Lung (tissue), 12 donors: ENCODE data around the gene GFOD2. TPM values are rescaled to one million over a fixed set of nuclear protein-coding genes. Genes with fewer than 3 reads are reported as not detected.

Experiments
- ATAC-seq: fragments of 200-7000 bp; cut with Tn5 transposase; one replicate; pipeline ENCODE4 v1.9.1; 2020; ENCODE audit warnings: moderate number of reproducible peaks; ENCODE audit not compliant: insufficient read depth, low FRiP score
- DNase-seq, 3 donors: peaks; one replicate each; pipeline ENCODE4 v3.0.0-alpha.2; 2013 to 2017
- H3K27ac ChIP-seq, 2 donors: one replicate each; pipeline ENCODE4 v1.5.1; 2013; ENCODE audit warnings: mild to moderate bottlenecking in 2 of 2, moderate library complexity in 2 of 2, control low read depth in 1 of 2, inconsistent platforms in 1 of 2, low read depth in 1 of 2, low read length in 1 of 2
- H3K27me3 ChIP-seq, 3 donors: one replicate each; pipeline ENCODE4 v1.5.1; 2013; ENCODE audit warnings: low read length in 2 of 3; ENCODE audit not compliant: control insufficient read depth in 3 of 3, insufficient read depth in 3 of 3
- H3K36me3 ChIP-seq, 4 donors: one replicate each; pipeline ENCODE4 v1.5.1; 2013; ENCODE audit warnings: low read length in 4 of 4, mild to moderate bottlenecking in 1 of 4, moderate library complexity in 1 of 4; ENCODE audit not compliant: control insufficient read depth in 4 of 4, insufficient read depth in 4 of 4
- H3K4me1 ChIP-seq, 5 donors: one replicate each; pipeline ENCODE4 v1.5.1; 2013; ENCODE audit warnings: low read length in 5 of 5, mild to moderate bottlenecking in 2 of 5, moderate library complexity in 1 of 5; ENCODE audit not compliant: control insufficient read depth in 5 of 5, insufficient read depth in 5 of 5
- H3K4me3 ChIP-seq: one replicate; pipeline ENCODE4 v1.5.1; 2013; ENCODE audit warnings: mild to moderate bottlenecking, control low read depth, moderate library complexity
- H3K9ac ChIP-seq, 2 donors: one replicate each; pipeline ENCODE4 v1.5.1; 2013; ENCODE audit warnings: low read length in 2 of 2, control low read depth in 1 of 2; ENCODE audit not compliant: insufficient read depth in 1 of 2
- H3K9me3 ChIP-seq, 4 donors: one replicate each; pipeline ENCODE4 v1.5.1; 2013; ENCODE audit warnings: low read length in 3 of 4, mild to moderate bottlenecking in 1 of 4, moderate library complexity in 1 of 4; ENCODE audit not compliant: control insufficient read depth in 4 of 4, insufficient read depth in 3 of 4
- WGBS, 2 donors: extraction: QIAGEN DNeasy Blood & Tissue Kit; methylation state at CpG; one replicate each; pipeline ENCODE4 v1.1.7; 2013; 5-methylcytosine and 5-hydroxymethylcytosine counted together
- polyA plus RNA-seq, 2 donors: library from polyadenylated mRNA; stranded (reverse); fragments of 200-250 nt; gene quantifications; one replicate each; pipeline ENCODE4 v1.2.1, GENCODE V29; 2013
- total RNA-seq, 2 donors: library from RNA; depleted of rRNA in 1 of 2; stranded (reverse); fragments of >200 nt in 1 of 2; gene quantifications; one replicate each; pipeline ENCODE4 v1.2.1, GENCODE V29; 2014 to 2021
- TF ChIP-seq, protein P1 (sequence below): IDR thresholded peaks from 2 replicates; pipeline ENCODE4 v1.5.1; 2012; ENCODE audit warnings: mild to moderate bottlenecking; ENCODE audit errors: control extremely low read depth, extremely low read depth
- donor health status: control.
- donor health status: control.
- donor health status: Bipolar disorder and iron deficiency.
- donor health status: healthy.
- donor health status: DM: yes; HTN: yes; CAD: no.

Gene GFOD2
- total and polyA plus RNA-seq, 4 donors = 10.1 to 26.3 (median 16.1) TPM

DNA sequence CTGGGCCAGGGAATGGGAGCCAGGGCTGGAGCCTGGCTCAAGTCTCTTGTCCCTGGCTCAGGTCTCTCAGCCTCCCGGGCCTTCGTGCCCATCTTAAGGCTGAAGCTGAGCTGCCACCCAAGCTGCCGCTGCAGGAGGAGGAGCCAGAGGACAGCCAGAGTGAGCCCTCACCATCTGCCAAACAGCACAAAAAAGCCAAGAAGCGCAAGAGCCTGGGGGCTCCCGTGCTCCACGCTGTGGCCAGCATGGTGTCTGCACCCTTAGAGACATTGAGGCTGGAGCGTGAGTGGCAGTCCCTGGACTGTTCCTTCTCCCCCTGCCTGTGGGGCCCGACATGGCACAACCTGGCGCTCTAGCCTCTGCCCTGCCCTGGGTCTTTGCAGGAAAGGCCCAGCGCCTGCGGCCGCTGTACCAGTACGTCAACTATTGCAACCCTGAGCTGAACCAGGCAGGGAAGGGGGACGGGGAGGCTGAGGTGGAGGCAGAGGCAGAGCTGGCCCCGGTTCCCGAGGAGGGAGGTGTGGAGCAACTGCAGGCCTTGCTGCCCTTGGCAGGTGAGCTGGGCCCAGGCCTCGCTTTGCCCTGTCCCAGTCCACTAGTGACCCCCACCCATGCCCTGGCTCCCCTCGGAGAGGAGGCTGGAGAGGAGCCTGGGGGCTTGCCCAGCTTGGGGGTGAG, 51.2 kb downstream of the GFOD2 start:
- H3K4me1 ChIP-seq = peaks cover 0 to 25% (median 9%) of the 10 kb centered on the region in 5 donors
- no peak overlapping the region for H3K4me3 ChIP-seq
- peak overlapping the region in 1 of 2 donors; percentile 89 for H3K27ac ChIP-seq
- DNase-seq (peak; percentile 92 to 95 (median 94)), ATAC-seq (peak; percentile 81)
- peaks cover 0 to 5% (median 2%) of the 10 kb centered on the region in 4 donors for H3K36me3 ChIP-seq
- no peak overlapping the region for H3K9ac ChIP-seq
- H3K27me3 ChIP-seq = no peaks in the 10 kb centered on the region
- WGBS, 2 donors = 20 to 22% methylated on average over 17 to 18 of the region's 18 CpGs
- TF ChIP-seq, protein P1, sequence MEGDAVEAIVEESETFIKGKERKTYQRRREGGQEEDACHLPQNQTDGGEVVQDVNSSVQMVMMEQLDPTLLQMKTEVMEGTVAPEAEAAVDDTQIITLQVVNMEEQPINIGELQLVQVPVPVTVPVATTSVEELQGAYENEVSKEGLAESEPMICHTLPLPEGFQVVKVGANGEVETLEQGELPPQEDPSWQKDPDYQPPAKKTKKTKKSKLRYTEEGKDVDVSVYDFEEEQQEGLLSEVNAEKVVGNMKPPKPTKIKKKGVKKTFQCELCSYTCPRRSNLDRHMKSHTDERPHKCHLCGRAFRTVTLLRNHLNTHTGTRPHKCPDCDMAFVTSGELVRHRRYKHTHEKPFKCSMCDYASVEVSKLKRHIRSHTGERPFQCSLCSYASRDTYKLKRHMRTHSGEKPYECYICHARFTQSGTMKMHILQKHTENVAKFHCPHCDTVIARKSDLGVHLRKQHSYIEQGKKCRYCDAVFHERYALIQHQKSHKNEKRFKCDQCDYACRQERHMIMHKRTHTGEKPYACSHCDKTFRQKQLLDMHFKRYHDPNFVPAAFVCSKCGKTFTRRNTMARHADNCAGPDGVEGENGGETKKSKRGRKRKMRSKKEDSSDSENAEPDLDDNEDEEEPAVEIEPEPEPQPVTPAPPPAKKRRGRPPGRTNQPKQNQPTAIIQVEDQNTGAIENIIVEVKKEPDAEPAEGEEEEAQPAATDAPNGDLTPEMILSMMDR = peak; percentile 75
- H3K9me3 ChIP-seq = no peaks in the 10 kb centered on the region

DNA sequence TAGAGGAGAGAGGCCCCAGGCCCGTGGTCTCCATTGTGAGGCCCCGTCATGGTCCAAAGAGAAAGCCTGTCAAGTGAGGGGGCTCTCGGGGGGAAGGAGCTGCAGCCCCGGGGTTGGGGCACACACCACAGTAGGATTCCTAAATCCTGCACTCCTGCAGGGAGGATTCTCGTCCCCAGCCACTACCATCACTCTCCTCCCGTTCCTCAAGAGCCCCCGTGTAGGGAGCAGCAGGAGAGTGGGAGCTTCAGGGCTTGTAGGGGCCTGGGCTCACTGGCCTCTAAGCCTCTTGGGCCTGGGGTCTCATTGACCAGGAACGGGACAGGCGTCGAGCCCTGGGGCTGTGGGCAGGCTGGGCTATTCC, 51.7 kb downstream of the GFOD2 start:
- no peak overlapping the region for H3K4me3 ChIP-seq
- no peak for ATAC-seq
- WGBS, 2 donors = 37 to 49% methylated on average over 10 of the region's 10 CpGs
- no peak overlapping the region for H3K9ac ChIP-seq
- no peaks in the 10 kb centered on the region for H3K27me3 ChIP-seq
- no peak for DNase-seq
- H3K4me1 ChIP-seq = peaks cover 0 to 22% (median 8%) of the 10 kb centered on the region in 5 donors
- TF ChIP-seq, protein P1 = no peak
- peak overlapping the region in 1 of 2 donors; percentile 89 for H3K27ac ChIP-seq
- no peaks in the 10 kb centered on the region for H3K9me3 ChIP-seq
- peaks cover 0 to 7% (median 2%) of the 10 kb centered on the region in 4 donors for H3K36me3 ChIP-seq

DNA sequence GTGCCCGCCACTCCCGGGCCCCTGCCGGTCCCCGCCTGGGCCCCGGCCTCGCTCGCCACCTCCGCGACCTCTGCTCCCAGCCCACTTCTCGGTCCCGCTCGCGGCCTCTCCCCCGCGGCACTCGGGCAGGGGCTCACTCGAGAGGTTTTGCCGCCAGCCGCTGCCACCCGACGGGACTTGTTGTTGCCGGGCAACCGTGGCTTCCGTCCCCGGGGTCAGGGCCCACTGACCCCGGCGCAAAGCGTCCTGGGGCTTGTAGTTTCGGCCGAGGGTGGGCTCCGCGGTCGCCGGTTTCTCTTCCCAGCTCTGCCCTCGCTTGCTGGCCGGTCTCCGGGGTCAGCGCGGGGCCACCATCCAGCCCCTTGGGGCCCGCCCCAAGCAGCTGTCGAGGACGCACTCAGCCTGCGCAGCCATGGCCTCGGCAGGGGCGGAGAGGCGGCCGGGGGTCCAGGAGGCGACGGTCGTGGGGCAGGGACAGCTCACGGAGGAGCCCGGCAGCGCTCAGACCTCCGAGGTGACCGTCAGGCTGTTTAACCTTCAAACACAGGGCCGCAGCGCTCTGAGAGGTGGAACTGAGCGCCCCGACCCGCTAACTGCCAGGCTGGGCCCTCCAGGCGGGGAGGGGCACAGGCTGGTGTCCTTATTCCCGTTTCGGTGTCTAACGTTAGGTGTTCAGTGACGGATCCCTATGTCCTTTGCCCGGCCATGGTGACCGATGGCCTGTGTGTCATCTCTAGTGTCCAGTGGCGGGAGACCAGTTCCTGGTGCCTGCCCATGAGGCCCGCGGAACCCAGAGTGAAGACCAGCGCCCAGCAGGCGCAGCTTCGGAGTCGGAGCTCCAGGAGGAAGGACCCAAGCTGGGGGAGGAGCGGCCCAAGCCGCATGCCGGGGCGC, 52.3 kb downstream of the GFOD2 start, which contains the start of the genes C16orf86 and ENKD1:
C16orf86 (plus strand) TSS at position 256 of the 894 bp plus-strand sequence; CDS start at position 413, 157 bp downstream.
ENKD1 (minus strand) TSS at position 192 of the 894 bp plus-strand sequence. CDS start 308 bp downstream, outside the sequence.
- peak within 1 kb of the TSS; percentile 86 to 89 for H3K27ac ChIP-seq
- no peaks in the 10 kb centered on the region for H3K9me3 ChIP-seq
- H3K4me1 ChIP-seq = peaks cover 0 to 22% (median 8%) of the 10 kb centered on the region in 5 donors
- H3K9ac ChIP-seq = no peak within 1 kb of the TSS
- WGBS, 2 donors = 4 to 5% methylated on average over 75 to 78 of the region's 78 CpGs
- DNase-seq = peak; percentile 87 to 88 (median 88)
- H3K4me3 ChIP-seq = peak within 1 kb of the TSS; percentile 59
- TF ChIP-seq, protein P1 = no peak
- no peaks in the 10 kb centered on the region for H3K27me3 ChIP-seq
- peak; percentile 82 for ATAC-seq
- H3K36me3 ChIP-seq = peaks cover 0 to 8% (median 2%) of the 10 kb centered on the region in 4 donors
